ENCODE measurements around the gene TGFBR3. TPM values are rescaled to one million over a fixed set of nuclear protein-coding genes. Genes with fewer than 3 reads are reported as not detected.

Gene TGFBR3
- total RNA-seq, 1 donor from 2014 or later: 2.5 TPM

DNA sequence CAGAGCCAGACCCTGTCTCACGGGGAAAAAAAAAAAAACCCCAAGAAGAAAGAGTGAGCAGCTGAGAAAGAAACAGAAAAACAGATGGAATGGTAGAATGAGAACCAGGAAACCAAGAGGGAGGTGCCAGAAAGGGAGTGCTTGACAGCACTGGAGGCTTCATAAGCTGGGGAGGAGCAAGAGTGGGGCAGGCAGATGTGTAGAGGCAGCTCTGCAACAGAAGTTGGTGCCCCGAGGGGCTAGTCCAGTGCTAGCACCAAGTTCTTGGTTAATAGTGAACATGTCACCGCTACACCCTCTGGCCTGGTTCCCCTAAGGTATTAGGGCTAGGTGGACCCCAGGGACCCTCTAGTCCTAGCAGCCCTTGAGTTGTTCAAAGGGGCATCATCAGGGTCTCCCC is 98.0 kb downstream of the TGFBR3 start:
- H3K4me1 ChIP-seq (ENCODE audit: insufficient read depth, low read length): no peaks in the 10 kb centered on the region
- no peaks in the 10 kb centered on the region for H3K79me2 ChIP-seq (ENCODE audit: insufficient read depth, low read length)
- no peaks in the 10 kb centered on the region for H3K36me3 Mint-ChIP-seq (ENCODE audit: low read depth, unreplicated experiment)
- peaks cover 4% of the 10 kb centered on the region for H3K27me3 ChIP-seq (ENCODE audit: insufficient read depth, low read length)
- no peak overlapping the region for H3K4me3 Mint-ChIP-seq (ENCODE audit: unreplicated experiment)
- H3K9me3 ChIP-seq (ENCODE audit: insufficient read depth, low read depth, low read length): no peaks in the 10 kb centered on the region
- no peak overlapping the region for H2AFZ ChIP-seq (ENCODE audit: low read depth, low read length)
- no peaks in the 10 kb centered on the region for H4K20me1 ChIP-seq (ENCODE audit: insufficient read depth, low read length)
- H3K4me1 Mint-ChIP-seq (ENCODE audit: low read depth, unreplicated experiment): no peaks in the 10 kb centered on the region
- no peak overlapping the region for H3K27ac Mint-ChIP-seq (ENCODE audit: unreplicated experiment)
- H3K4me2 ChIP-seq (ENCODE audit: low read length): no peak overlapping the region
- FAIRE-seq (no peak), DNase-seq (ENCODE audit: low read depth) (no peak)
- H3K27me3 Mint-ChIP-seq (ENCODE audit: low read depth, unreplicated experiment): peaks cover 22% of the 10 kb centered on the region
- no peak for TF ChIP-seq EZH2 (IDR thresholded peaks at IDR 0.05; ENCODE audit: insufficient read depth, low read length)
- TF ChIP-seq, protein P1, sequence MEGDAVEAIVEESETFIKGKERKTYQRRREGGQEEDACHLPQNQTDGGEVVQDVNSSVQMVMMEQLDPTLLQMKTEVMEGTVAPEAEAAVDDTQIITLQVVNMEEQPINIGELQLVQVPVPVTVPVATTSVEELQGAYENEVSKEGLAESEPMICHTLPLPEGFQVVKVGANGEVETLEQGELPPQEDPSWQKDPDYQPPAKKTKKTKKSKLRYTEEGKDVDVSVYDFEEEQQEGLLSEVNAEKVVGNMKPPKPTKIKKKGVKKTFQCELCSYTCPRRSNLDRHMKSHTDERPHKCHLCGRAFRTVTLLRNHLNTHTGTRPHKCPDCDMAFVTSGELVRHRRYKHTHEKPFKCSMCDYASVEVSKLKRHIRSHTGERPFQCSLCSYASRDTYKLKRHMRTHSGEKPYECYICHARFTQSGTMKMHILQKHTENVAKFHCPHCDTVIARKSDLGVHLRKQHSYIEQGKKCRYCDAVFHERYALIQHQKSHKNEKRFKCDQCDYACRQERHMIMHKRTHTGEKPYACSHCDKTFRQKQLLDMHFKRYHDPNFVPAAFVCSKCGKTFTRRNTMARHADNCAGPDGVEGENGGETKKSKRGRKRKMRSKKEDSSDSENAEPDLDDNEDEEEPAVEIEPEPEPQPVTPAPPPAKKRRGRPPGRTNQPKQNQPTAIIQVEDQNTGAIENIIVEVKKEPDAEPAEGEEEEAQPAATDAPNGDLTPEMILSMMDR (IDR thresholded peaks at IDR 0.05; ENCODE audit: insufficient read depth, low read depth, low read length): no peak
- no peaks in the 10 kb centered on the region for H3K9me3 Mint-ChIP-seq (ENCODE audit: unreplicated experiment)
- H3K27ac ChIP-seq (ENCODE audit: low read depth, low read length): no peak overlapping the region
- H3K36me3 ChIP-seq (ENCODE audit: insufficient read depth, low read length): no peaks in the 10 kb centered on the region
- no peak overlapping the region for H3K9ac ChIP-seq (ENCODE audit: low read length)
- no peak overlapping the region for H3K4me3 ChIP-seq (ENCODE audit: insufficient read depth, low read depth, low read length)

DNA sequence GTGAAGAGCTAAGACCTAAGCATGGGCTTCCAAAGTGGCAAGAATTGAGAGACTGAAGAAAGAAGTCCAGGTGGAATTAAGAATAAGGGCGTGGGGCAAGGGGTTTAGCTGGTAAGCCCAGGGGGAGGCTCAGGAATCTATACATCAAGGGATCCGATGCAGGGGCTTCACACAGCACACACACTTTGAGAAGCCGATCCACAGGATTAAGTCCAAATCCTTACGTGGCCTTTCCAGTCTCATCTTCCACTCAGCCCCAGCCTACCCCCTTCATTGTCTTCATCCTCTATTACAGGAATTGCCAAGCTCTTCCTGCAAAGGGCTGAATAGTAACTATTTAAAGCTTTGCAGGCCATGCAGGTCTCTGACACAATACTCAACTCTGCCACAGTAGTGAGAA is 101.3 kb downstream of the TGFBR3 start:
- H3K27me3 ChIP-seq (ENCODE audit: insufficient read depth, low read length): no peaks in the 10 kb centered on the region
- Mint-ChIP-seq H3K27ac (ENCODE audit: unreplicated experiment) (no peak overlapping the region), H3K4me1 (ENCODE audit: low read depth, unreplicated experiment) (peaks cover 6% of the 10 kb centered on the region), H3K9me3 (ENCODE audit: unreplicated experiment) (no peaks in the 10 kb centered on the region), H3K27me3 (ENCODE audit: low read depth, unreplicated experiment) (peaks cover 3% of the 10 kb centered on the region), H3K4me3 (ENCODE audit: unreplicated experiment) (no peak overlapping the region), H3K36me3 (ENCODE audit: low read depth, unreplicated experiment) (no peaks in the 10 kb centered on the region)
- no peaks in the 10 kb centered on the region for H3K79me2 ChIP-seq (ENCODE audit: insufficient read depth, low read length)
- TF ChIP-seq EZH2 (IDR thresholded peaks at IDR 0.05; ENCODE audit: insufficient read depth, low read length): no peak
- TF ChIP-seq, protein P1 (IDR thresholded peaks at IDR 0.05; ENCODE audit: insufficient read depth, low read depth, low read length): no peak
- no peaks in the 10 kb centered on the region for H3K9me3 ChIP-seq (ENCODE audit: insufficient read depth, low read depth, low read length)
- FAIRE-seq (no peak), DNase-seq (ENCODE audit: low read depth) (no peak)
- no peak overlapping the region for H2AFZ ChIP-seq (ENCODE audit: low read depth, low read length)
- no peak overlapping the region for H3K27ac ChIP-seq (ENCODE audit: low read depth, low read length)
- no peaks in the 10 kb centered on the region for H3K36me3 ChIP-seq (ENCODE audit: insufficient read depth, low read length)
- H3K4me1 ChIP-seq (ENCODE audit: insufficient read depth, low read length): peaks cover 7% of the 10 kb centered on the region
- H3K4me2 ChIP-seq (ENCODE audit: low read length): no peak overlapping the region
- H4K20me1 ChIP-seq (ENCODE audit: insufficient read depth, low read length): no peaks in the 10 kb centered on the region
- H3K9ac ChIP-seq (ENCODE audit: low read length): no peak overlapping the region
- no peak overlapping the region for H3K4me3 ChIP-seq (ENCODE audit: insufficient read depth, low read depth, low read length)

DNA sequence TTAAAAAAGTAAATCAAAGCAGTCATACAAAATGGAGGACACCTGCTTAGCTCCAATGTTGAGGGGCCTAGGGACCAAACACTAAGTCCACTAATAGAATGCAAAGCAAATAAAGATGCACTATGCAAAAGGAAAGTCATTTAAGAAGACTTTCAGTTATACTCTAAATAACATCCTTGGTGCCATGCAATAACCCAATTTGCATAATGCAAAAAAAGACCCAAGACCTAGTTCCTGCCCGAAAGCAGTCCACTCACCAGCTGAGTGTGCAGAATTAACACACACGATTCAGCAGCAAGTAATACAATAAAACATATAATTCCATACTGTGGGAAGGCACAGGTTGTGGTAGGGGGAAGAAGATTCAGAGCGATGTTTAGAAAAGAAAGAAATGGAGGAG is 101.8 kb downstream of the TGFBR3 start:
- Mint-ChIP-seq H3K9me3 (ENCODE audit: unreplicated experiment) (no peaks in the 10 kb centered on the region), H3K4me3 (ENCODE audit: unreplicated experiment) (no peak overlapping the region), H3K4me1 (ENCODE audit: low read depth, unreplicated experiment) (peaks cover 6% of the 10 kb centered on the region), H3K36me3 (ENCODE audit: low read depth, unreplicated experiment) (no peaks in the 10 kb centered on the region), H3K27ac (ENCODE audit: unreplicated experiment) (no peak overlapping the region), H3K27me3 (ENCODE audit: low read depth, unreplicated experiment) (peaks cover 3% of the 10 kb centered on the region)
- no peaks in the 10 kb centered on the region for H3K36me3 ChIP-seq (ENCODE audit: insufficient read depth, low read length)
- no peak for DNase-seq (ENCODE audit: low read depth)
- H3K4me1 ChIP-seq (ENCODE audit: insufficient read depth, low read length): peaks cover 7% of the 10 kb centered on the region
- FAIRE-seq: no peak
- no peak overlapping the region for H3K4me2 ChIP-seq (ENCODE audit: low read length)
- no peak overlapping the region for H3K4me3 ChIP-seq (ENCODE audit: insufficient read depth, low read depth, low read length)
- no peak overlapping the region for H3K9ac ChIP-seq (ENCODE audit: low read length)
- H2AFZ ChIP-seq (ENCODE audit: low read depth, low read length): no peak overlapping the region
- H3K9me3 ChIP-seq (ENCODE audit: insufficient read depth, low read depth, low read length): no peaks in the 10 kb centered on the region
- no peak for TF ChIP-seq EZH2 (IDR thresholded peaks at IDR 0.05; ENCODE audit: insufficient read depth, low read length)
- TF ChIP-seq, protein P1 (IDR thresholded peaks at IDR 0.05; ENCODE audit: insufficient read depth, low read depth, low read length): no peak
- no peaks in the 10 kb centered on the region for H4K20me1 ChIP-seq (ENCODE audit: insufficient read depth, low read length)
- H3K27me3 ChIP-seq (ENCODE audit: insufficient read depth, low read length): no peaks in the 10 kb centered on the region
- H3K27ac ChIP-seq (ENCODE audit: low read depth, low read length): no peak overlapping the region
- H3K79me2 ChIP-seq (ENCODE audit: insufficient read depth, low read length): no peaks in the 10 kb centered on the region

Data from astrocyte (in vitro differentiated cells and primary cell).